Fibroblast of pulmonary artery (primary cell): ENCODE data around the gene ESR2.
A peak's percentile ranks its signal among the peaks of the same experiment; 100 is the strongest.

Experiments
- DNase-seq: peaks from one replicate; pipeline ENCODE4 v3.0.0-alpha.2; 2010; ENCODE audit warnings: low read depth
- H3K4me3 ChIP-seq: replicated peaks from 2 replicates; pipeline ENCODE4 v1.5.1; 2011; ENCODE audit warnings: low read depth, mild to moderate bottlenecking, control low read depth, low read length, moderate library complexity
- TF ChIP-seq, protein P1 (sequence below): IDR thresholded peaks from 2 replicates; pipeline ENCODE4 v1.5.1; 2011; ENCODE audit warnings: mild to moderate bottlenecking, control low read depth, low read length, inconsistent platforms; ENCODE audit errors: missing control alignments

The ESR2 gene

GRCh38 chr14:64117671-64118402, 176.3 kb downstream of the ESR2 start:
- TF ChIP-seq, protein P1, sequence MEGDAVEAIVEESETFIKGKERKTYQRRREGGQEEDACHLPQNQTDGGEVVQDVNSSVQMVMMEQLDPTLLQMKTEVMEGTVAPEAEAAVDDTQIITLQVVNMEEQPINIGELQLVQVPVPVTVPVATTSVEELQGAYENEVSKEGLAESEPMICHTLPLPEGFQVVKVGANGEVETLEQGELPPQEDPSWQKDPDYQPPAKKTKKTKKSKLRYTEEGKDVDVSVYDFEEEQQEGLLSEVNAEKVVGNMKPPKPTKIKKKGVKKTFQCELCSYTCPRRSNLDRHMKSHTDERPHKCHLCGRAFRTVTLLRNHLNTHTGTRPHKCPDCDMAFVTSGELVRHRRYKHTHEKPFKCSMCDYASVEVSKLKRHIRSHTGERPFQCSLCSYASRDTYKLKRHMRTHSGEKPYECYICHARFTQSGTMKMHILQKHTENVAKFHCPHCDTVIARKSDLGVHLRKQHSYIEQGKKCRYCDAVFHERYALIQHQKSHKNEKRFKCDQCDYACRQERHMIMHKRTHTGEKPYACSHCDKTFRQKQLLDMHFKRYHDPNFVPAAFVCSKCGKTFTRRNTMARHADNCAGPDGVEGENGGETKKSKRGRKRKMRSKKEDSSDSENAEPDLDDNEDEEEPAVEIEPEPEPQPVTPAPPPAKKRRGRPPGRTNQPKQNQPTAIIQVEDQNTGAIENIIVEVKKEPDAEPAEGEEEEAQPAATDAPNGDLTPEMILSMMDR = no peak
- H3K4me3 ChIP-seq = no peak overlapping the region
- DNase-seq = peak; percentile 61

DNA sequence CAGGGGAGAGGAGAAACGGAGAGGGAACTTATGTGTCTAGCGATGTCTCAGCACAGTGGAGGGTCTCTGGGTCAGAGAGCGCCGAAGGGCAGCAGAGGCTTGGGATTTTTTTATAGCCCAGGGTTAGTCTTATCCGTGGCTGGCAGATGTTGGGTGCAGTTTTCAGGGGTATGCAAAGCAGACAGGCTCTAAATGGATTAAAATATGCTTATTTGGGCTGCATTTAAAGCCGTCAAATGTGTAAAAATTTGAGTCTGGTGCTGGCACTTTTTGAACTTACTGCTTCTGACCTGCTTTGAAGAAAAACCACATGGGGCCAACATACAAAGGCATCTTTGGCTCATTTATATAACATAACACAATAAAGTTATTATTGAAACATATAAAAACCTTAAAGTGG, 178.8 kb downstream of the ESR2 start:
- no peak overlapping the region for H3K4me3 ChIP-seq
- DNase-seq = no peak
- TF ChIP-seq, protein P1 = no peak

DNA sequence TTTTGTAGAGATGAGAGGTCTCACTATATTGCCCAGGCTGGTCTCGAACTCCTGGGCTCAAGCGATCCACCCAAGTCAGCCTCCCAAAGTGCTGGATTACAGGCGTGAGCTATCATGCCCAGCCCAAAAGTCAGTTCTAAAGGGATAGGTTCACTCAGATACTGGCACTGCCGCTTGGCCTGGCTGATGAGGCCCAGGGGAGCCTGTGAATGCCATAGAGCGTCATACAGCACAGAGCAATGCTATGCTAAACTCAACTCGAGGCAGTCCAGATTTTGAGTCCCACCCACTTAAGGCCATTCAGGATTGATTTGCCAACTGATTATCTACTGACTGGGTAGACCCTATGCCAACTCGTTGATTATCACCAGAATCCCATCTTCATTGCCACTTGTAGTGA, 179.4 kb downstream of the ESR2 start:
- H3K4me3 ChIP-seq = no peak overlapping the region
- DNase-seq = no peak
- TF ChIP-seq, protein P1 = no peak

DNA sequence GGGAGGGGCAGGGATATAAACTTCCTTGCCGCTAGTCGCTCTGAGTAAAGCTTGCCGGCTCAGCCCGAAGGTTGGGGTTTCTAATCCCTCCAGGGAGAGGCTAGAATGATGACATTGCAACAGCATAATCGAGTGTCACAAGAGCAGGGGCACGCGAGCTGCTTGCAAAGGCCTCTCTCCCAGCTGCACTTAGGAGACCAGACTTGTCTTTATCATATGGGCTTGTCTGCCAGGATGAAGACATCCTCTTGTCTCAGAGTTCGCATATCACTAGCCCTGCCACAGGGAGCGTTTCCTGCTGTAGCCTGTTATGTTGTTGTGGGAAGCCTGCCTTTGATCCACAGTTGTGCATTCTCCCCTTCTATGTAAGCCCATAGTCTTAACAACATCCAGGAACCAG, 180.0 kb downstream of the ESR2 start:
- TF ChIP-seq, protein P1 = no peak
- no peak overlapping the region for H3K4me3 ChIP-seq
- peak; percentile 43 for DNase-seq

DNA sequence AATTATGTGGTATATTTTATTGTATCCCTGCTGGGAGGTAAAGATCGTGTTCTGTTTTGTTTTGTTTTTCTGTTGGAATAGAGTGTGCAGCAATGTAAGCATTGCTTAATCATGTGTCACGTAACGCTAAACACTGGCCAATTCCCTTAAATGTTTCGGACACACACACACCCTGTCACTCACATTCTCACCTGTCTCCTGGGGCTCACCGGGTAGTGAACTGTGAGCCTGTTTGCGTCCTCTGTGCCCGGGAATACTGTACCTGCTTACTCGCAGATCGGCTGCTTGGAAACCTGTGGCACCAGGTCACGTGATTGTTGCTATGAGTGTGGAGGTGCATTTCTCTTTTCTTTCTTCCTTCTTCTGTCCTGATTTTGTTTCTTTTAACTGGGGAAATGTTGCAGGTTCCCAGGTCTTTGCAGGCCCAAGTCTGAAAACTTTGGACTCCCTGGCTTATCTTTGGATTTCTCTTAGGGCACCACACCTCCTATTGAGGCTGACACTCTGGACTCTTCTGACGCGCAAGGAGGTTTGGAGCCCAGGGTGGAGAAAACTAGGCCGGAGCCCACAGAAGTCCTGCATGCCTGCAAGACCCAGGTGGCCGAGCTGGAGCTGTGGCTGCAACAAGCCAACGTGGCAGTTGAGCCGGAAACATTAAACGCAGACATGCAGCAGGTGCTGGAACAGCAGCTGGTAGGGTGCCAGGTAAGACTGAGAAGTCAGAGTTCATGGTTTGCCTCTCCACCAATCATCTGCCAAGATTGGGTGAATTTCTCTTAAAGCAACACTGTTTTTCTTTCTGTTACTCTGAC, 181.1 kb downstream of the ESR2 start:
- no peak for DNase-seq
- TF ChIP-seq, protein P1 = no peak
- no peak overlapping the region for H3K4me3 ChIP-seq

GRCh38 chr14:64110802-64111201, 183.4 kb downstream of the ESR2 start:
- no peak for DNase-seq
- no peak overlapping the region for H3K4me3 ChIP-seq
- TF ChIP-seq, protein P1 = no peak
